Measurements from ENCODE around the gene ALDH1B1. TPM values are rescaled to one million over a fixed set of nuclear protein-coding genes. Genes with fewer than 3 reads are reported as not detected.
A peak's percentile ranks its signal among the peaks of the same experiment; 100 is the strongest.

The ALDH1B1 gene
- total RNA-seq (2021) (55.5 to 64.6 TPM (median 61.4 TPM) in 3 replicates), Bru-seq, nascent RNA (percentile 94 among the genes with signal in this experiment)
- long read RNA-seq, experiment 1, transcript ALDH1B1-201 (2 exons, 3,066 nt), result major isoform, 354 of 392 reads
- long read RNA-seq, experiment 1, partial matches to known transcripts, result 33 of 392 reads
- long read RNA-seq, experiment 1, other reads (novel, unspliced or antisense), result 2 of 392 reads
- long read RNA-seq, experiment 2, transcript ALDH1B1-201 (2 exons, 3,066 nt), result major isoform, 42 of 74 reads
- long read RNA-seq, experiment 2, partial matches to known transcripts, result 32 of 74 reads
- long read RNA-seq, experiment 2, other reads (novel, unspliced or antisense), result 0 of 74 reads
- long read RNA-seq, experiment 3, transcript ALDH1B1-201 (2 exons, 3,066 nt), result major isoform, 22 of 27 reads
- long read RNA-seq, experiment 3, partial matches to known transcripts, result 0 of 27 reads
- long read RNA-seq, experiment 3, other reads (novel, unspliced or antisense), result 5 of 27 reads

- H3K27ac Mint-ChIP-seq, result peak within 1 kb of the TSS; percentile 65
- POLR2A ChIA-PET, result interaction anchor here (1.2 kb wide), 1 partner anchor 479 kb away, joined by 3 read pairs; no protein-coding TSS in a partner anchor
- H3K36me3 Mint-ChIP-seq, result peaks cover 19% of the 10 kb centered on the region
- H3K4me3 Mint-ChIP-seq, result peak within 1 kb of the TSS; percentile 91
- no peaks in the 10 kb centered on the region for H3K9me3 Mint-ChIP-seq
- peak; percentile 99 for ATAC-seq
- DNase-seq (ENCODE audit: low spot score), result peak; percentile 91
- H3K4me1 Mint-ChIP-seq, result peaks cover 25% of the 10 kb centered on the region
- CTCF ChIA-PET, result interaction anchor here (0.9 to 2.6 kb wide), 9 partner anchors 11 to 522 kb away, joined by 3 to 12 read pairs (median 3); partner anchors contain the start of gene ANKRD18A
- peaks cover 44% of the 10 kb centered on the region for H3K27me3 Mint-ChIP-seq (ENCODE audit: low read depth)
- TF ChIP-seq CDX4 (CRISPR knock-in tag; IDR thresholded peaks at IDR 0.05; ENCODE audit: borderline replicate concordance) (no peak), OVOL2 (CRISPR knock-in tag; IDR thresholded peaks at IDR 0.05; ENCODE audit: borderline replicate concordance) (no peak), JAZF1 (CRISPR knock-in tag; IDR thresholded peaks at IDR 0.05) (no peak), RELA (CRISPR knock-in tag; IDR thresholded peaks at IDR 0.05; ENCODE audit: borderline replicate concordance) (0 out of 2 replicates have a peak, but pooled peaks have one; percentile 62), GTF2I (CRISPR knock-in tag; conservative IDR thresholded peaks at IDR 0.05) (no peak; the same call in 1 of the 2 replicates), PRDM15 (CRISPR knock-in tag; IDR thresholded peaks at IDR 0.05) (no peak; the same call in 1 of the 2 replicates), TCF7 (CRISPR knock-in tag; IDR thresholded peaks at IDR 0.05; ENCODE audit: low read depth) (no peak), ZNF138 (CRISPR knock-in tag; conservative IDR thresholded peaks at IDR 0.05) (no peak), ZNF263 (CRISPR knock-in tag; IDR thresholded peaks at IDR 0.05; ENCODE audit: low read depth) (no peak), ZNF232 (CRISPR knock-in tag; IDR thresholded peaks at IDR 0.05) (no peak), ARID4B (CRISPR knock-in tag; IDR thresholded peaks at IDR 0.05; ENCODE audit: borderline replicate concordance) (no peak; the same call in 1 of the 2 replicates), ZNF423 (CRISPR knock-in tag; IDR thresholded peaks at IDR 0.05) (no peak)
- TF ChIP-seq, protein P1, sequence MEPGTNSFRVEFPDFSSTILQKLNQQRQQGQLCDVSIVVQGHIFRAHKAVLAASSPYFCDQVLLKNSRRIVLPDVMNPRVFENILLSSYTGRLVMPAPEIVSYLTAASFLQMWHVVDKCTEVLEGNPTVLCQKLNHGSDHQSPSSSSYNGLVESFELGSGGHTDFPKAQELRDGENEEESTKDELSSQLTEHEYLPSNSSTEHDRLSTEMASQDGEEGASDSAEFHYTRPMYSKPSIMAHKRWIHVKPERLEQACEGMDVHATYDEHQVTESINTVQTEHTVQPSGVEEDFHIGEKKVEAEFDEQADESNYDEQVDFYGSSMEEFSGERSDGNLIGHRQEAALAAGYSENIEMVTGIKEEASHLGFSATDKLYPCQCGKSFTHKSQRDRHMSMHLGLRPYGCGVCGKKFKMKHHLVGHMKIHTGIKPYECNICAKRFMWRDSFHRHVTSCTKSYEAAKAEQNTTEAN (CRISPR knock-in tag; IDR thresholded peaks at IDR 0.05), result no peak
- TF ChIP-seq, protein P2, sequence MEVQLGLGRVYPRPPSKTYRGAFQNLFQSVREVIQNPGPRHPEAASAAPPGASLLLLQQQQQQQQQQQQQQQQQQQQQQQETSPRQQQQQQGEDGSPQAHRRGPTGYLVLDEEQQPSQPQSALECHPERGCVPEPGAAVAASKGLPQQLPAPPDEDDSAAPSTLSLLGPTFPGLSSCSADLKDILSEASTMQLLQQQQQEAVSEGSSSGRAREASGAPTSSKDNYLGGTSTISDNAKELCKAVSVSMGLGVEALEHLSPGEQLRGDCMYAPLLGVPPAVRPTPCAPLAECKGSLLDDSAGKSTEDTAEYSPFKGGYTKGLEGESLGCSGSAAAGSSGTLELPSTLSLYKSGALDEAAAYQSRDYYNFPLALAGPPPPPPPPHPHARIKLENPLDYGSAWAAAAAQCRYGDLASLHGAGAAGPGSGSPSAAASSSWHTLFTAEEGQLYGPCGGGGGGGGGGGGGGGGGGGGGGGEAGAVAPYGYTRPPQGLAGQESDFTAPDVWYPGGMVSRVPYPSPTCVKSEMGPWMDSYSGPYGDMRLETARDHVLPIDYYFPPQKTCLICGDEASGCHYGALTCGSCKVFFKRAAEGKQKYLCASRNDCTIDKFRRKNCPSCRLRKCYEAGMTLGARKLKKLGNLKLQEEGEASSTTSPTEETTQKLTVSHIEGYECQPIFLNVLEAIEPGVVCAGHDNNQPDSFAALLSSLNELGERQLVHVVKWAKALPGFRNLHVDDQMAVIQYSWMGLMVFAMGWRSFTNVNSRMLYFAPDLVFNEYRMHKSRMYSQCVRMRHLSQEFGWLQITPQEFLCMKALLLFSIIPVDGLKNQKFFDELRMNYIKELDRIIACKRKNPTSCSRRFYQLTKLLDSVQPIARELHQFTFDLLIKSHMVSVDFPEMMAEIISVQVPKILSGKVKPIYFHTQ (CRISPR knock-in tag; IDR thresholded peaks at IDR 0.05), result no peak
- TF ChIP-seq, protein P3, sequence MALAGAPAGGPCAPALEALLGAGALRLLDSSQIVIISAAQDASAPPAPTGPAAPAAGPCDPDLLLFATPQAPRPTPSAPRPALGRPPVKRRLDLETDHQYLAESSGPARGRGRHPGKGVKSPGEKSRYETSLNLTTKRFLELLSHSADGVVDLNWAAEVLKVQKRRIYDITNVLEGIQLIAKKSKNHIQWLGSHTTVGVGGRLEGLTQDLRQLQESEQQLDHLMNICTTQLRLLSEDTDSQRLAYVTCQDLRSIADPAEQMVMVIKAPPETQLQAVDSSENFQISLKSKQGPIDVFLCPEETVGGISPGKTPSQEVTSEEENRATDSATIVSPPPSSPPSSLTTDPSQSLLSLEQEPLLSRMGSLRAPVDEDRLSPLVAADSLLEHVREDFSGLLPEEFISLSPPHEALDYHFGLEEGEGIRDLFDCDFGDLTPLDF (CRISPR knock-in tag; IDR thresholded peaks at IDR 0.05), result no peak
- TF ChIP-seq, protein P4, sequence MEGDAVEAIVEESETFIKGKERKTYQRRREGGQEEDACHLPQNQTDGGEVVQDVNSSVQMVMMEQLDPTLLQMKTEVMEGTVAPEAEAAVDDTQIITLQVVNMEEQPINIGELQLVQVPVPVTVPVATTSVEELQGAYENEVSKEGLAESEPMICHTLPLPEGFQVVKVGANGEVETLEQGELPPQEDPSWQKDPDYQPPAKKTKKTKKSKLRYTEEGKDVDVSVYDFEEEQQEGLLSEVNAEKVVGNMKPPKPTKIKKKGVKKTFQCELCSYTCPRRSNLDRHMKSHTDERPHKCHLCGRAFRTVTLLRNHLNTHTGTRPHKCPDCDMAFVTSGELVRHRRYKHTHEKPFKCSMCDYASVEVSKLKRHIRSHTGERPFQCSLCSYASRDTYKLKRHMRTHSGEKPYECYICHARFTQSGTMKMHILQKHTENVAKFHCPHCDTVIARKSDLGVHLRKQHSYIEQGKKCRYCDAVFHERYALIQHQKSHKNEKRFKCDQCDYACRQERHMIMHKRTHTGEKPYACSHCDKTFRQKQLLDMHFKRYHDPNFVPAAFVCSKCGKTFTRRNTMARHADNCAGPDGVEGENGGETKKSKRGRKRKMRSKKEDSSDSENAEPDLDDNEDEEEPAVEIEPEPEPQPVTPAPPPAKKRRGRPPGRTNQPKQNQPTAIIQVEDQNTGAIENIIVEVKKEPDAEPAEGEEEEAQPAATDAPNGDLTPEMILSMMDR (IDR thresholded peaks at IDR 0.05), result no peak
Observed at GRCh38 chr9:38392235-38393127, at the start of gene ALDH1B1. ALDH1B1 (plus strand) TSS chr9:38392702; CDS start chr9:38395749, 3,047 bp downstream.

All from WTC11 (cell line).